H7 (cell line): ENCODE results near the gene PLA2G7. TPM values are rescaled to one million over a fixed set of nuclear protein-coding genes. Genes with fewer than 3 reads are reported as not detected.
"Not testable (repeated sequence)": the region's sequence is repeated elsewhere in the genome, so short reads cannot be mapped to it uniquely, and the experiment has no call there.

ENCODE experiments used
- DNase-seq: peaks from one replicate; pipeline ENCODE4 v3.0.0; 2012
- H3K27me3 ChIP-seq: 2 replicates; pipeline ENCODE4 v1.6.0; 2011; ENCODE audit warnings: mild to moderate bottlenecking, low read length; ENCODE audit not compliant: control insufficient read depth, insufficient read depth
- H3K36me3 ChIP-seq: replicated peaks from 2 replicates; pipeline ENCODE4 v1.5.1; 2011; ENCODE audit warnings: low read length; ENCODE audit not compliant: control insufficient read depth, insufficient read depth
- H3K4me3 ChIP-seq: 2 replicates; pipeline ENCODE4 v1.5.1; 2011; ENCODE audit warnings: low read depth, mild to moderate bottlenecking, control low read depth, low read length, moderate library complexity; ENCODE audit not compliant: insufficient read depth
- total RNA-seq: library from RNA; depleted of rRNA; stranded (reverse); fragments of >200 nt; shearing (Covaris generic); gene quantifications from 2 replicates; pipeline ENCODE4 v1.2.3, GENCODE V29; 2014

The PLA2G7 gene
- total RNA-seq, 1 experiment from 2014 or later: 0.17 TPM

DNA sequence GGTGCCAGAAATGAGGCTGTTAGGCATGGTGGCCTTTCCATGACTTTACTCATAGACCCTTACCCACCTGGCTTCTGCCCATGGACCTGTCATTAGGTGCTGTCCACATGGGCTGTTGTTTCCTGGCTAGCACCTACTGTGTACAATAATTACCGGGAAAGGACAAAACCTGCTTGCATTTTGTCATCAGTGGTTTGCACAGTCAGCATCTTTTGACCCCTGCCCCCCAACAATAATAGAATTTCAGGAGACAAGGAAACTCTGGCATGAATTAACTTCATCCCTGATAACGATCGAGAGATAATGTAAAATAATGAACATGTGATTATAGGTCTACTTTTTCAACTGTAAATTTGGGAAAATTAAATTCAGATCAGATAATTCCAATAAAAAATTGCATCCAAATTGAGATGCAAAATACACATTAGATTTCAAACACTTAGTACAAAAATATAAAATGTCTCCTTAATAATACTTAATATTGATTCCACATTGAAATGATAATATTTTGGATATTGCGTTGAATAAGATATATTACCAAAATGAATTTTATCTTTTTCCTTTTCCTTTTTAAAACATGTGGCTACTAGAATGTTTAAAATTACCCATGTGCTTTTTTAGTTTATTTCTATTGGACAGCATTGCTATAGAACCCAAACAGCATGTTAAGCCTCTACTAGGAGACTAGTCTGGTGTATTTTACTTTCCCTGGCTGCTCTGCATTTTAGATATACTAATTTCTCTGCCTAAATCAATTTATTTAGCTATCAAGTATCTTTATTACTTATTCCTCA lies 24.0 kb upstream of the PLA2G7 start:
- no peak overlapping the region for H3K4me3 ChIP-seq
- DNase-seq: no peak

DNA sequence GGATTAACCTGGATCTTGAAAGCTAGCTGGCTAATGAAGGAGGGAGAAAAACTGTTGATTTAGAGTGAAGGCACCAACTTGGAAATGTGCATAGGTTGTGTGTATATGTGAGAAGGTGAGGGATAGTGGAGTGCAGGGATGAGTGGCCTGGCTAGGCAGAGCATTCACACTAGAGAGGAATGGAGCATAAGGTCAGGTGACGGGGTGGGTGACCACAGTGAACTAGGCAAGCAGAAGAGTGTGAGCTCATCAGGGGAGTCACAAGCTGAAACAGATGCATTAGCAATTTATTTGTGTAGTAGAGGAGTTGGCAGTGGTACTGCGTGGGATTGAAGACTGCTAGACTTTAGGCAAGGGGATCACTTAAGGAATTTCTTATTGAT lies 22.0 kb upstream of the PLA2G7 start:
- H3K36me3 ChIP-seq: no peaks in the 10 kb centered on the region
- DNase-seq: no peak
- H3K27me3 ChIP-seq: no peaks in the 10 kb centered on the region
- no peak overlapping the region for H3K4me3 ChIP-seq

More for the DNA sequence above, 24.0 kb upstream of the PLA2G7 start:
- Histone ChIP-seq H3K36me3 (no peaks in the 10 kb centered on the region), H3K27me3 (no peaks in the 10 kb centered on the region)

DNA sequence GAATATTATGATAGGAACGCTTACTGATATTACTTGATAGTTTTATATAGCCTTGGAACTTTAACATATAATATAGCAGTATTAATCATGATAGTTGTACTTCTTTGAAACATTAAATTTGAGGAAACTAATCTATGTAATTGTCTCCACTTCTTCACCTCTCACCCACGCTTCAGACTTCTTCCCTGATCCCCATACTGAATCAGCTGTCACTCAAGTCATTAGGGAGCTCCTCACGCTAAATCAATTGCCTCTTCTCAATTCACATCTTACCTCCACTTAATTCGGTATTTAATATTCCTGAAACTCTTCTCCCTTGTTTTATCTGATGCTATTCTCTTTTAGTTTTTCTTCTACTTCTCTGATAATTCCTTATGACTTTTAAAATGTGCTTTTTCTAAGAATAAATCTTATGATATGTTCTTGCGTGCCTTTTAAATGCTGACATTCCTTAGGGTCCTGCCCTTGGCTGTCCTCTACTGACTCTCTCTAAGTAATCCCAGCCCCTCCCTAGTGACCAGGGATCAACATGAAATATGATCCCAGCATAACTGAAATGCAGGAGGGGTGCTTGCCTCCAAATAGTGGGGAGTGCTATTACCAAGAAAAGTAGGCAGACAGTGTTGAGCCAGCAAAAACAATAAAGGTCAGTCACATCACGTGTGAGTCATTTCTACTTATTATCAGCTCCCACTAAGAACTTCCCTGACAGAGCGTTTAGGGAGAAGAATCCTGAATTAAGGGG lies 21.5 kb upstream of the PLA2G7 start:
- no peaks in the 10 kb centered on the region; the same call in 1 of the 2 replicates for H3K27me3 ChIP-seq
- H3K4me3 ChIP-seq: no peak overlapping the region
- no peaks in the 10 kb centered on the region for H3K36me3 ChIP-seq
- no peak for DNase-seq

DNA sequence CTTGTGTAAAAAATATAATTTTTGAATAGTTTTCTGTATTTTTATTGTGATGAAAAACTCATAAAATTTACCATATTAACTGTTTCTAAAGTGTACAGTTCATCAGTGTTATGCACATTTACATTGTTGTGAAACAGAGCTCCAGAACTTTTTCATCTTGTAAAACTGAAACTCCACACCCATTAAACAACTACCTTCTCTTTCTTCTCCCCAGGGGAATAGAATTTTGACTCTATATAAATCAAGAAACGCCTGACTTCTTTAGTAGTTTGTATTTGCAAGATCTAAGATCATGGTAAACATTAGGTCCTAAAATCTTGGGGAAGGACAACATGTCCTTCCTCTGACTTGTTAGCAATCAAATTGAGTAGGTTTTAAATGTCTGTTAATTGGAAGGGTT lies 20.7 kb upstream of the PLA2G7 start:
- H3K27me3 ChIP-seq: no peaks in the 10 kb centered on the region; the same call in 1 of the 2 replicates
- no peaks in the 10 kb centered on the region for H3K36me3 ChIP-seq
- no peak for DNase-seq
- H3K4me3 ChIP-seq: no peak overlapping the region

DNA sequence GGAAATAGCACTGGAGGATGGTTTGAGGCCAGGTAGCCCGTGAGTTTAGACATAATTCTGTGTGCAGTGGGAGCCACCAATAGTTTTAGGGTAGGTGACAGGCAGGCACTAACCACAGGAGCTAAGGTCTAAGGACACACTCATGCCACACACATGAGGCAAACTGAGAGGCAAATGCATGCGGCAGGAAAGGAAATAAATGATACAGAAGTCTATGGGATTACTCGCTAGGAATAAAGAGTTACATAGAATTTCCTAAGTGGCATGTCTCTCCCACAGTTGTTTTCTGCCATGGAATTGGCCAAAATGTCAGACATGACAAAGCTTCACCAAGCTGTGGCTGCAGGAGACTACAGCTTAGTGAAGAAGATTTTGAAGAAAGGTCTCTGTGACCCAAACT lies 16.5 kb upstream of the PLA2G7 start:
- H3K4me3 ChIP-seq: no peak overlapping the region
- no peaks in the 10 kb centered on the region for H3K36me3 ChIP-seq
- peaks cover 3% of the 10 kb centered on the region; the same call in 1 of the 2 replicates for H3K27me3 ChIP-seq
- DNase-seq: no peak

DNA sequence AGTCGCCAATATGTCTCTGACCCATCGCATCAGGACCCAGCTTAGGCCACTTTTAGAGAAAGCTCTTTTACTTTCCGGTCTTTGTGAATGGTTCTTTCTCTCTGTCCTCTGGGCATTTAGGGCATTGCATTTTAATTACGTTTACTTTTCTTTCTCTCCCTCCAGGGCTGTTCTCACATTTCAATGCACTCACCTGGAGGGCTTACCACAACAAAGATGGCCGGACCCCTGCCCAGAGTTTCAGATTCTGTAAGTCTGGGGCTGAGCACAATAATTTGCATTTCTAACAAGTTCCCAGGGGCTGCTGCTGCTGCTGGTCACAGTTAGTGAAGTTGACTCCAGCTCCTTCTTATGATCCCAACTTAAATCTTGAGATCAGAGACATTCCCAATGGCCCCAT lies 14.6 kb upstream of the PLA2G7 start:
- DNase-seq: peak; percentile 45
- no peak overlapping the region for H3K4me3 ChIP-seq
- H3K27me3 ChIP-seq: peaks cover 3% of the 10 kb centered on the region; the same call in 1 of the 2 replicates
- no peaks in the 10 kb centered on the region for H3K36me3 ChIP-seq

DNA sequence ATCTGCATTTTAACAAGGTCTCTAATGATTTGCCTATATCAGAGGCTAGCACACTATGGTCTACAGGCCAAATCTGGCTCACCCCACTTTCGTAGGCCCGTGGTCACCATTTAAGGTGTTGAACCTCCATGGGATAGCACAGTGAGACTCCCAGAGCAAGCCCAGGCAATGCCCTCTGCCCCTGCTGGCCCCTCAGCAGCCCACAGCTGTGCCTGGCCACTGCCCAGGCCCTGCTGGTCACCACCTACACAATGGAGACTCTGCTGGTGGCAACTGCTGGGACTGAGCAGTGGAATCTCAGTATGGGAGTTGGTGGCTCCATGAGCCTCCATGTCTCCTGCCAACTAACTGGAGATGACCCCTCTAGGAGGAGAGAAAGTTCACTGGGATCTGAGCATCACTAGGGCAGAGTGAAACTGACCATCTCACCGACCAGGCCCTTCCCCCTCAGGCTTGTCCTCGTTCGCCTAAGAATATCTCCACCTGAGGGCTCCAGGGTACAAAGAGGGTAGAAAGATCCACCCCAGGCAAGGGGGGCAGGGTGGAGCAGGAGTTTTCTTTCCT lies 13.8 kb upstream of the PLA2G7 start:
- no peak for DNase-seq
- H3K36me3 ChIP-seq: no peaks in the 10 kb centered on the region
- no peak overlapping the region for H3K4me3 ChIP-seq
- peaks cover 4% of the 10 kb centered on the region for H3K27me3 ChIP-seq

DNA sequence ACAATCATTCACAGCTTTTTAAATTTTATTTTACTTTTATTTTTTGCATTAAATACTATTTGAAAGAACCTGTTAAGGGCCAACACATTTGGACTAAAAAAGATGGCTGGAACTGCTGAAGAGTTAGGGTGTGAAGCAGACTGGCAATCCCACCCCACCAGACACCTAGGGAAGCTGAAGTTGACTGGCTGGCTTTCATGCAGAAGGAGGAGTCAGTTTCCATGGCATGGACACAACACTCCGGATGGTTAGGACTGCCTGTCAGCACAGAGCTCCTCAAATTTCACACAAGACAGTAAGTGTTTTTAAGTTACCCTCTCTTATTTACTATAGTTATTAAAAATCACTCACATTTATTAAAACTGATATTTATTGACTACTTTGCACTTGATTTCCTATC lies 11.5 kb upstream of the PLA2G7 start, which contains the start of gene ANKRD66:
Gene ANKRD66 (plus strand): TSS at position 238 of the 400 bp plus-strand sequence. CDS start 5,016 bp downstream, outside the sequence.
- DNase-seq: no peak
- Histone ChIP-seq H3K4me3 (no peak within 1 kb of the TSS), H3K27me3 (peaks cover 4% of the 10 kb centered on the region), H3K36me3 (no peaks in the 10 kb centered on the region)

DNA sequence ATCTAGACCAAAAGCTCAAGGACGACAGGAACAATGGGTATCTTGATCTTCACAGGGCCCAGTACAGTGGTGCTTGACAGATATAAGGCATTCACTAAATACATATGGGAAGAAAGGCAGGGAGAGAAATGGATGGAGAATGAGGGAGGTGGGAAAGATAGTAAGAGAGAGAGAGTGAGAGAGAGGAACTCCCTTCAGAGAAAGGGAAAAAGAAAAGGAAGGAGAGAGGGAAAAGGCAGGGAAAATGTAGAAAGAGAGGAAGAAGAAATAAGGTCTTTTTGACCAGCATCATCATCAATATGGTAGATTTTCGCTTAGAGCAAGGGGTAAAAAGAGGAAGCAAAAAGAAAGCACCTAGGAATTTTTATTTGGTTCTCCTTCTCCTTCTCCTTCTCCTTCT lies 10.8 kb upstream of the PLA2G7 start:
- Histone ChIP-seq H3K36me3 (no peaks in the 10 kb centered on the region), H3K4me3 (no peak overlapping the region)
- no peak for DNase-seq

DNA sequence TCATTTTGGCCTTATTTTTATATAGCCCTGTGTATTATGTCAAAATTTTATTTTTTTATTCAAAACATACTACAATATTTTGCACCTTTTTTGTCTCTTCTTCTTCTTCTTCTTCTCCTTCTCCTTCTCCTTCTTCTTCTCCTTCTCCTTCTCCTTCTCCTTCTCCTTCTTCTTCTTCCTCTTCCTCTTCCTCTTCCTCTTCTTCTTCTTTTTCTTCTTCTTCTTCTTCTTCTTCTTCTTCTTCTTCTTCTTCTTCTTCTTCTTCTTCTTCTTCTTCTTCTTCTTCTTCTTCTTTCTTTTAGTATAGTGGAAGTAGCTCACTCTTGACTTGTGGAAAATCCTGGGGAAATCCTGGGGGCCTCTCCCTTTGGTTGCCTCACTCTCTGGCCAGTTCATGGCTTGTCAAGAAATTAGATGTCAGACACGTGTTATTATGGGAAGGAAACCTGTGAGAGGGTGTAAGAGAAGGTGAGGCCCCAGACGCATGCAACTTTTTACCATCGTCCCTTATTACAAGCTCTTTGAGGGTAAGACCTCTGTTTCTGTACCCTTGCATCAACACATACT lies 9.1 kb upstream of the PLA2G7 start:
- not testable (repeated sequence) for H3K36me3 ChIP-seq, H3K4me3 ChIP-seq, H3K27me3 ChIP-seq

More for the DNA sequence above, 10.8 kb upstream of the PLA2G7 start:
- peaks cover 4% of the 10 kb centered on the region for H3K27me3 ChIP-seq

DNA sequence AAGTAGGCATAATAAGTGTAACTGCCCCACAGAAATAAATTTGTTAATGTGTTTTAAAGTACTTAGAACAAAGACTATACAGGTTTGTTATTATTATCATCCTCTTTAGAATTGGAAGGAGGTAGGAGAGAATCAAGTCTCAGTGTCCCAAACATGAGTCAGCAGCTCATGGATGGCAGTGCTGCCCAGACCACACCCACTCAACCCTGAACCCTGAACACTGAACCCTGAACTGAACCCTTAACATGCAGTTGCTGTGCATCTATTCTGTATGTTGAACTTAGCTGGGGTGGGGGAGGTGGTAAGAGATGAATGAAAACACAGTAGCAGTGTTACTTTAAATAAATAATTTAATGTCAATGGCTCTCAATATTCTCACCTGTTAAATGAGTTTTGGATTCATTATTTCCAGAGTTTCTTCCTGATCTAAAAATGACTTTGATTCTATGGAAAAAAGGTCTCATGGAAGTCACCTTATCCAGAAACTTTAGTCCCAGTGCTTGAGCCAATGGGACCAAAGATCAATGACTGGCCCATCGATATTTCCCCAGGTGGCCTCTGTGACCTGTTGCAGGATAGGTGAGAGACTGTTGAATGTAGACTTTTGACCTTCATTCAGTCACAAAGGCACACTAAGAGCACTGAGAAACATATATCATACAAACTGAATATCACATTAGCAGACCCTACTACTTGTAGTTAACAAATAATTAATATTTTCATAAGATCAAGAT lies 8.4 kb upstream of the PLA2G7 start:
- H3K4me3 ChIP-seq: no peak overlapping the region
- peaks cover 2% of the 10 kb centered on the region for H3K27me3 ChIP-seq
- no peaks in the 10 kb centered on the region for H3K36me3 ChIP-seq
- no peak for DNase-seq

More for the DNA sequence above, 9.1 kb upstream of the PLA2G7 start:
- DNase-seq: not testable (repeated sequence)

DNA sequence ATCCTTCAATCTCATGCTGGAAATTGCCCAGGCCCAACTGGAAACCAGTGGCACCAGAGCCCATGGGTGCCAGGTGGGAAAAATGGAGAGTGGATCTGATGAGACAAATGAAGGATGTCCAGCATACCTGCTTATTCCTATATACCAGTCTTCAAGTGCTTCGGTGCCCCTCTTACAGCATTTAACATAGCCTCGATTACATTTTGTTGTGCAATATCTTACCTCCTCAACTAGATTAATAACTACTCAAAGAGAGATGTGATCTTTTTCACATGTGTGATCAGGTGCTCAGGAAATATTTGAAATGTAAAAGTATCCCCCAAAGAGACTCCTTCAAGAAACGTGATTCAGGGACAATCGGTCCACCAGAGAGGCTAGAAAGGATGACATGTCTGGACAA lies 6.7 kb upstream of the PLA2G7 start:
- no peak overlapping the region for H3K4me3 ChIP-seq
- H3K27me3 ChIP-seq: peaks cover 2% of the 10 kb centered on the region
- H3K36me3 ChIP-seq: no peaks in the 10 kb centered on the region
- DNase-seq: no peak

DNA sequence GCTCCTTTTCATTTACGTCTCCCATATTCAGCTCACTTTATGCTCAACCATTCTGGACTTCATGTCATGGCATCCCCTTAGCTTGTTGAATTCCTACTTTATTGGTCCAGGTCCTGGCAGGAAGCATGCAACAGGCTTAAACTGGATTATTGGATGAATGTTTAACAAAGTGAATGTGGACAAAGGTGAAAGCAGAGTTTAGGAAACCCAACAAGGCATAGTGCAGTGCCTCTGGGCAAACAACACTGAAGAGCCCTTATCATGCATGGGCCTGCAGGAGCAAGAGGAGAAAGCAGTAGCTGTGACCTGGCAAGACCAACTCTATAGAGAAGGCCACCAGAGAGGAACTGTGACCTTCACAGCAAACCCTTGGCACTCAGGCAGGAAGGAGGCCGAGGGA lies 6.3 kb upstream of the PLA2G7 start:
- DNase-seq: no peak
- H3K27me3 ChIP-seq: peaks cover 6% of the 10 kb centered on the region
- H3K36me3 ChIP-seq: no peaks in the 10 kb centered on the region
- no peak overlapping the region for H3K4me3 ChIP-seq

DNA sequence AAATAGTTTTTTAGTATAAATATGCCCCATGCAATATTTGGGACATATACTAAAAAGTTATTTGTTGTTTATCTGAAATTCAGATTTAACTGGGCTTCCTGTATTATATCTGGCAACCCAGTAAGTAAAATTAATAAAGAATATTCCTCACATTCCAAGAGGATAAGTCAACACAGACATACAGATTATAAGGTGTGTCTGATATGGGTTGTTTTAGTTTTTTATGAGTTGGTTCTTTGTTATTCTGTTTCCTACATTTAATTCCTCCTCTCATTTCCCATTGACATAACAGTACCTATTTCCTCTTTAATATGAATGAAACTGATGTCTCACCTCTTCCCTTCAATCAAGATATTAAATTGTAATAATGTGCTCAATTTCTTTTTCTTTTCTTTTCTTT lies 1.7 kb upstream of the PLA2G7 start:
- Histone ChIP-seq H3K27me3 (peaks cover 37% of the 10 kb centered on the region), H3K36me3 (no peaks in the 10 kb centered on the region), H3K4me3 (no peak overlapping the region)
- DNase-seq: no peak
